Endothelial cell (in vitro differentiated cells): Measurements from ENCODE around the gene SPRR4. TPM values are rescaled to one million over a fixed set of nuclear protein-coding genes. Genes with fewer than 3 reads are reported as not detected.

Experiments
- DNase-seq: peaks from one replicate; pipeline ENCODE4 v3.0.0; 2021; ENCODE audit warnings: low spot score
- H3K27ac Mint-ChIP-seq: one replicate; pipeline ENCODE4 v1.8.0; 2021; ENCODE audit warnings: mixed read lengths, inconsistent platforms; ENCODE audit not compliant: unreplicated experiment
- H3K27me3 Mint-ChIP-seq: one replicate; pipeline ENCODE4 v1.8.0; 2021; ENCODE audit warnings: mild to moderate bottlenecking, moderate library complexity, mixed read lengths, inconsistent platforms; ENCODE audit not compliant: unreplicated experiment
- H3K36me3 Mint-ChIP-seq: one replicate; pipeline ENCODE4 v1.8.0; 2021; ENCODE audit warnings: mild to moderate bottlenecking, low read depth, mixed read lengths, inconsistent platforms; ENCODE audit not compliant: unreplicated experiment
- H3K4me1 Mint-ChIP-seq: one replicate; pipeline ENCODE4 v1.8.0; 2021; ENCODE audit warnings: mild to moderate bottlenecking, mixed read lengths, inconsistent platforms; ENCODE audit not compliant: unreplicated experiment
- H3K4me3 Mint-ChIP-seq: one replicate; pipeline ENCODE4 v1.8.0; 2021; ENCODE audit warnings: mild to moderate bottlenecking, mixed read lengths, inconsistent platforms; ENCODE audit not compliant: unreplicated experiment
- H3K9me3 Mint-ChIP-seq: one replicate; pipeline ENCODE4 v1.8.0; 2021; ENCODE audit warnings: mixed read lengths, inconsistent platforms; ENCODE audit not compliant: unreplicated experiment
- total RNA-seq: library from RNA; stranded (reverse); fragmentation: NEBNext Ultra II Directional; extraction: Animal tissue kit (Norgen Biotek cat#: 25700); gene quantifications from one replicate; pipeline ENCODE4 v1.2.1, GENCODE V29; 2021; ENCODE audit not compliant: unreplicated experiment
- TF ChIP-seq, protein P1 (sequence below): fragments of 200-600 bp; sonication (generic); IDR thresholded peaks from one replicate; pipeline ENCODE4 v1.5.0; 2021; ENCODE audit warnings: antibody characterized with exemption; ENCODE audit not compliant: unreplicated experiment

Gene SPRR4
- total RNA-seq, 1 donor from 2014 or later, result not detected

DNA sequence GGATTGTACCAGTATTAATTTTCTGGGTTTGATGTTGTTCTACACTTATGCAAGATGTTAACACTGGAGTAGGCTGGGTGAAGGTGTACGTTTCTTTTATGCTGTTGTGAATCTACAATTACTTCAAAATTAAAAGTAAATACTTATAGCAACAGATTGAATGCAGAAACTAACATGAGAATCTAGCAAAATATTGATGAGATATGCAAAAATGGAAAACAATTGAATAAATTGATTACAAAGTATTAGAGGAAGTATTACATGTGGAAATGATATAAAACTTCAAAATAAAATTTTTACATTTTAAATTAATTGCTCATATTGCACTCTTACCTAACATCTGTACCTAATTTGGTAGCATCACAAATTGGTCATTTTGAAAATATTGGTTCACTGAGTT lies 25.4 kb downstream of the SPRR4 start:
- H3K4me3 Mint-ChIP-seq, result no peak overlapping the region
- H3K27me3 Mint-ChIP-seq, result no peaks in the 10 kb centered on the region
- TF ChIP-seq, protein P1, sequence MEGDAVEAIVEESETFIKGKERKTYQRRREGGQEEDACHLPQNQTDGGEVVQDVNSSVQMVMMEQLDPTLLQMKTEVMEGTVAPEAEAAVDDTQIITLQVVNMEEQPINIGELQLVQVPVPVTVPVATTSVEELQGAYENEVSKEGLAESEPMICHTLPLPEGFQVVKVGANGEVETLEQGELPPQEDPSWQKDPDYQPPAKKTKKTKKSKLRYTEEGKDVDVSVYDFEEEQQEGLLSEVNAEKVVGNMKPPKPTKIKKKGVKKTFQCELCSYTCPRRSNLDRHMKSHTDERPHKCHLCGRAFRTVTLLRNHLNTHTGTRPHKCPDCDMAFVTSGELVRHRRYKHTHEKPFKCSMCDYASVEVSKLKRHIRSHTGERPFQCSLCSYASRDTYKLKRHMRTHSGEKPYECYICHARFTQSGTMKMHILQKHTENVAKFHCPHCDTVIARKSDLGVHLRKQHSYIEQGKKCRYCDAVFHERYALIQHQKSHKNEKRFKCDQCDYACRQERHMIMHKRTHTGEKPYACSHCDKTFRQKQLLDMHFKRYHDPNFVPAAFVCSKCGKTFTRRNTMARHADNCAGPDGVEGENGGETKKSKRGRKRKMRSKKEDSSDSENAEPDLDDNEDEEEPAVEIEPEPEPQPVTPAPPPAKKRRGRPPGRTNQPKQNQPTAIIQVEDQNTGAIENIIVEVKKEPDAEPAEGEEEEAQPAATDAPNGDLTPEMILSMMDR, result no peak
- H3K4me1 Mint-ChIP-seq, result peaks cover 22% of the 10 kb centered on the region
- no peaks in the 10 kb centered on the region for H3K36me3 Mint-ChIP-seq
- H3K27ac Mint-ChIP-seq, result no peak overlapping the region
- DNase-seq, result no peak
- no peaks in the 10 kb centered on the region for H3K9me3 Mint-ChIP-seq

DNA sequence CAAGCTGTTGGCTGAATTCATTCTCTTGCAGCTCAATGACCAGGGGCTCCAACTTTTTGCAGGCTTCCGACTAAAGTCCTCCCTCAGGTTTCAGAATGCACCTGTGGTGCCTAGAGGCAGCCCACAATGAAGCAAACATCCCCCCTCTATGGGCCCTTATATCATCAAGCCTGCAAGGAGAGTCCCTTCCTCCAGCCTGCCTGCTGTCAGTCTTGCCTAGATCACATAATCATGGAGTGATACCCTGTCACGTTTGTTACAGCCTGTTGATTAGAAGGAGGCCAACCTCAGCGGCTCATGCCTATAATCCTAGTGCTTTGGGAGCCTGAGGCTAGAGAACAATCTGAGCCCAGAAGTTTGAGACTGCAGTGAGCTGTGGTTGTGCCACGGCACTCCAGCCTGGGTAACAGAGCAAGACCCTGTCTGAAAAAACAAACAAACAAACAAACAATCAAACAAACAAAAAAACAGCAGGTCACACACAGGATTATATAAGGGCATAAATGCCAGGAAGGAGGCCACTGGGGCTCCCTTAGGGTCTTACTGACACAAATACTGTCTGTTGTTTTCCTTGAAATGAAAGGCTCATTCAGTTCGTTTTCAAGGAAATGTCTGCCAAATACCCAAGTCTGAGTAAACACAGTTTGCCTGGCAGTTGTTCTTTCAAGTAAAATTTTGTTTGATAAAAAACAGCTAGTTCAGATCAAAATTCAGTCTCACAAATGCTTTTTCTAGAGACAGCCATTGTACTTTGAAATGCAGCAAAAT lies 26.4 kb downstream of the SPRR4 start:
- no peaks in the 10 kb centered on the region for H3K9me3 Mint-ChIP-seq
- H3K27ac Mint-ChIP-seq, result peak overlapping the region; percentile 84
- TF ChIP-seq, protein P1, result no peak
- H3K36me3 Mint-ChIP-seq, result no peaks in the 10 kb centered on the region
- DNase-seq, result no peak
- H3K4me3 Mint-ChIP-seq, result no peak overlapping the region
- peaks cover 1% of the 10 kb centered on the region for H3K27me3 Mint-ChIP-seq
- H3K4me1 Mint-ChIP-seq, result peaks cover 24% of the 10 kb centered on the region

DNA sequence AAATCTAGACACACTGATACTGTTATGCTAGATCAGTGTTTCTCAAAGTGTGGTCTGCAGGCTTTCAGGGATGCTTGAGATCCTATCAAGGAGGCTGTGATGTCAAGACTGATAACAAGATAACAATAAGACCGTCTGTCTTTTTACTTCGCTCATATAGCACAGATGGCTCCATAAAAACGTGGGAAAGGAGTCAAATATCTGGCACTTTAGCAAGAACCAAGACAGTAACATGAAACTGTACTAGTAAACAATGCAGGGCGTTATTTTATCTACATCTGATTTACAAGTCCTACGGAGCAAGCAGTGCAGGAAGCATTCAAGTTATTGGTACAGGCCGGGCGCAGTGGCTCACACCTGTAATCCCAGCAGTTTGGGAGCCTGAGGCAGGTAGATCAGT lies 27.5 kb downstream of the SPRR4 start:
- H3K27me3 Mint-ChIP-seq, result peaks cover 1% of the 10 kb centered on the region
- no peaks in the 10 kb centered on the region for H3K36me3 Mint-ChIP-seq
- H3K4me1 Mint-ChIP-seq, result peaks cover 24% of the 10 kb centered on the region
- no peaks in the 10 kb centered on the region for H3K9me3 Mint-ChIP-seq
- no peak for DNase-seq
- TF ChIP-seq, protein P1, result no peak
- H3K4me3 Mint-ChIP-seq, result no peak overlapping the region
- H3K27ac Mint-ChIP-seq, result no peak overlapping the region

DNA sequence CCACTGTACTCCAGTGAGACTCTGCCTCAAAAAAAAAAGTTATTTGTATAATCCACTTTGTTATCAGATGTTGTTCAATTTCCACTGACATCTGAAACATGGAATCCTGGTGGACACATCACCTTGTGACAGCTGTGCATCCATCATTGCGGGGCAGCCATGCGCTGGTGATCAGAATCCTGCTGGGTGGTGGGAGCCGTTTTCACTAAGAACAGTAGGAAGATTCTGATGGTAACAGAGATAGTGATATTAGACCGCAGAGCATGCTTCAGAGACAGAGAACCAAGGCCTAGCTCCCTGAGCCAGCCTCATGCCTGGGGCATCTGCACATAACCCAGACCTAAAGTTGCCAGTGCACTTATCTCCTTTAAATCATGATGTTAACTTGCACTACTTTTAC lies 28.0 kb downstream of the SPRR4 start:
- no peaks in the 10 kb centered on the region for H3K36me3 Mint-ChIP-seq
- peaks cover 24% of the 10 kb centered on the region for H3K4me1 Mint-ChIP-seq
- peaks cover 2% of the 10 kb centered on the region for H3K27me3 Mint-ChIP-seq
- H3K27ac Mint-ChIP-seq, result no peak overlapping the region
- DNase-seq, result no peak
- no peaks in the 10 kb centered on the region for H3K9me3 Mint-ChIP-seq
- H3K4me3 Mint-ChIP-seq, result no peak overlapping the region
- TF ChIP-seq, protein P1, result no peak

DNA sequence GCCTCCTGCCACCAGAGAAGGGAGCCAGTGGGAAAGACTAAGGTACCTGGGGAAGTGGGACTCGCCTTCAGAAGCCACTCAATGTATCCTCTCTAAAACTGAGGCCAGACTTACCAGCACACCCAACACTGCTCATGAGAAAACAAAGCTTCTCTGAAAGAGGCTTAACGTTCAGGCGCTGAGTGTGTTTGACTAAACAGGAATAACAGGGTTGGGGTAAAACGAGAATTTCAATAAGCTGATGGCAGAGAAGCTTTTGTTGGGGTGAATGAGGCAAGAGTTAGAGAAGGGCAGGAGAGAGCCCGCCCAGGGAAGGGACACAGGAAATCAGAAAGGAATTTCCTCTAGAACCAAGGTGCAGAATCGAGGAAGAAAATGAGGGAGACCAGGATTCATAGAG lies 29.4 kb downstream of the SPRR4 start:
- peaks cover 2% of the 10 kb centered on the region for H3K27me3 Mint-ChIP-seq
- no peaks in the 10 kb centered on the region for H3K9me3 Mint-ChIP-seq
- DNase-seq, result no peak
- H3K4me3 Mint-ChIP-seq, result no peak overlapping the region
- H3K4me1 Mint-ChIP-seq, result peaks cover 24% of the 10 kb centered on the region
- TF ChIP-seq, protein P1, result no peak
- peak overlapping the region; percentile 10 for H3K27ac Mint-ChIP-seq
- H3K36me3 Mint-ChIP-seq, result no peaks in the 10 kb centered on the region
